K562 (cell line): ENCODE results near the gene RUVBL2. TPM values are rescaled to one million over a fixed set of nuclear protein-coding genes. Genes with fewer than 3 reads are reported as not detected.

Experiments
- ARID1B ChIP-seq: fragments of 450-650 bp; IDR thresholded peaks from 2 replicates; pipeline ENCODE4 v1.6.1; 2016; ENCODE audit warnings: antibody characterized with exemption, mild to moderate bottlenecking, inconsistent platforms
- ARNT ChIP-seq, 2 experiments: fragments of 450-650 bp; IDR thresholded peaks; 2 replicates each; pipeline ENCODE4 v1.6.1; 2016; ENCODE audit warnings: mild to moderate bottlenecking in 1 of 2
- ATF7 ChIP-seq: fragments of 450-650 bp; IDR thresholded peaks from 2 replicates; pipeline ENCODE4 v1.7.1; 2014; ENCODE audit warnings: mild to moderate bottlenecking, moderate library complexity
- CCAR2 ChIP-seq: fragments of 200-400 bp; formaldehyde crosslinking; IDR thresholded peaks from 2 replicates; pipeline ENCODE4 v1.6.1; 2017; ENCODE audit warnings: mild to moderate bottlenecking, low read depth, low read length
- CEBPG ChIP-seq, 3 experiments: fragments of 200-800 bp in 1 of 3; sonication (Bioruptor generic) in 1 of 3; sonication (generic) in 1 of 3; formaldehyde crosslinking in 1 of 3; IDR thresholded peaks in 2 of 3; conservative IDR thresholded peaks in 1 of 3; 2 replicates each; pipeline versions ENCODE4 v1.6.1 to v1.8.0; 2016 to 2022; ENCODE audit warnings: missing compliant biosample characterization in 2 of 3, missing genetic modification characterization in 2 of 3, mild to moderate bottlenecking in 1 of 3, missing genetic modification reagents in 1 of 3
- CHD2 ChIP-seq: IDR thresholded peaks from 2 replicates; pipeline ENCODE4 v1.6.1; 2011; ENCODE audit warnings: low read depth, low read length
- CREM ChIP-seq: IDR thresholded peaks from 2 replicates; pipeline ENCODE4 v1.6.1; 2014; ENCODE audit warnings: antibody characterized with exemption, low read depth
- DPF2 ChIP-seq: fragments of 450-650 bp; IDR thresholded peaks from 2 replicates; pipeline ENCODE4 v1.6.1; 2016
- FOXJ3 ChIP-seq: sonication (generic); formaldehyde crosslinking; IDR thresholded peaks from 2 replicates; pipeline ENCODE4 v1.4.0; 2020; ENCODE audit warnings: mild to moderate bottlenecking, missing genetic modification reagents
- HDAC2 ChIP-seq: fragments of 450-650 bp; IDR thresholded peaks from 2 replicates; pipeline ENCODE4 v1.6.1; 2016; ENCODE audit warnings: mild to moderate bottlenecking
- IRF9 ChIP-seq: fragments of 450-650 bp; IDR thresholded peaks from 2 replicates; pipeline ENCODE4 v1.6.1; 2016; ENCODE audit warnings: missing biosample characterization, missing genetic modification characterization
- KLF13 ChIP-seq: fragments of 450-650 bp; IDR thresholded peaks from 2 replicates; pipeline ENCODE4 v1.6.1; 2016; ENCODE audit warnings: missing genetic modification characterization, low read depth, mild to moderate bottlenecking, missing compliant biosample characterization, moderate library complexity, borderline replicate concordance
- MTA2 ChIP-seq: fragments of 450-650 bp; IDR thresholded peaks from 2 replicates; pipeline ENCODE4 v1.6.1; 2016; ENCODE audit warnings: low read depth
- NFXL1 ChIP-seq: fragments of 450-650 bp; formaldehyde crosslinking; IDR thresholded peaks from 2 replicates; pipeline ENCODE4 v1.4.0; 2021; ENCODE audit warnings: mild to moderate bottlenecking
- RBFOX2 ChIP-seq: fragments of 200-400 bp; formaldehyde crosslinking; IDR thresholded peaks from 2 replicates; pipeline ENCODE4 v1.6.1; 2017; ENCODE audit warnings: low read depth, mild to moderate bottlenecking, low read length, moderate library complexity
- SIX5 ChIP-seq, 2 experiments: IDR thresholded peaks; 2 replicates each; pipeline ENCODE4 v1.6.1; 2011; ENCODE audit warnings: low read length in 2 of 2, borderline replicate concordance in 1 of 2, low read depth in 1 of 2, mild to moderate bottlenecking in 1 of 2, moderate library complexity in 1 of 2; ENCODE audit not compliant: insufficient read depth in 1 of 2
- SP1 ChIP-seq: sonication (generic); formaldehyde crosslinking; IDR thresholded peaks from 2 replicates; pipeline ENCODE4 v1.8.1; 2022; ENCODE audit warnings: mild to moderate bottlenecking, missing genetic modification reagents
- SREBF1 ChIP-seq: fragments of 150-350 bp; IDR thresholded peaks from 2 replicates; pipeline ENCODE4 v1.6.1; 2014; ENCODE audit warnings: antibody characterized with exemption, low read depth, low read length, borderline replicate concordance
- TAF15 ChIP-seq: fragments of 200-400 bp; formaldehyde crosslinking; IDR thresholded peaks from 2 replicates; pipeline ENCODE4 v1.6.1; 2017; ENCODE audit warnings: mild to moderate bottlenecking, low read depth, low read length, moderate library complexity
- TBL1XR1 ChIP-seq, 2 experiments: IDR thresholded peaks; 2 replicates each; pipeline ENCODE4 v1.6.1; 2012; ENCODE audit warnings: improper control_type of control experiment in 2 of 2, low read length in 2 of 2, mild to moderate bottlenecking in 1 of 2
- THAP12 ChIP-seq: fragments of 250-450 bp; sonication (Bioruptor Pico); IDR thresholded peaks from 2 replicates; pipeline ENCODE4 v1.9.0; 2021; ENCODE audit warnings: mild to moderate bottlenecking, inconsistent platforms
- ZBTB2 ChIP-seq: fragments of 450-650 bp; IDR thresholded peaks from 2 replicates; pipeline ENCODE4 v1.6.1; 2016; ENCODE audit warnings: antibody characterized with exemption
- ZC3H8 ChIP-seq: fragments of 450-650 bp; IDR thresholded peaks from 2 replicates; pipeline ENCODE4 v1.6.1; 2017
- ZNF134 ChIP-seq: fragments of 250-450 bp; sonication (Bioruptor Pico); conservative IDR thresholded peaks from 2 replicates; pipeline ENCODE4 v1.4.0; 2020
- ZNF140 ChIP-seq: fragments of 250-450 bp; sonication (Bioruptor Pico); IDR thresholded peaks from 2 replicates; pipeline ENCODE4 v1.8.0; 2021; ENCODE audit warnings: moderate library complexity, mild to moderate bottlenecking, inconsistent platforms
- polyA plus RNA-seq, 8 experiments: library from polyadenylated mRNA; depleted of rRNA in 4 of 8; stranded (reverse) in 5 of 8; unstranded in 3 of 8; fragments of >200 nt; fragmentation: Nextera tagmentation in 2 of 8; fragmentation: Illumina TruSeq in 1 of 8; extraction: Ambion mirVana in 2 of 8; extraction: Trizol in 1 of 8; gene quantifications; 2 replicates each; pipeline versions ENCODE4 v1.2.1 to v1.2.3, GENCODE V29; 2011 to 2014; ENCODE audit warnings: inconsistent platforms in 1 of 8, missing spikeins in 1 of 8
- total RNA-seq, 7 experiments: library from RNA; depleted of rRNA in 6 of 7; stranded (reverse); fragments of >200 nt in 6 of 7; fragmentation: Illumina TruSeq in 2 of 7; extraction: Trizol in 2 of 7; gene quantifications; 2 replicates each; pipeline versions ENCODE4 v1.2.1 to v1.2.3, GENCODE V29; 2011 to 2021; ENCODE audit warnings: low replicate concordance in 1 of 7

The RUVBL2 gene
- total and polyA plus RNA-seq, 9 of the 15 experiments (the other 6 are each of a cell fraction or from before 2014, with no cell fraction given): 71.4 to 453 (median 237) TPM

- TF ChIP-seq IRF9 (tag) (no peak), ZBTB2 (peak; percentile 89; the same call in 1 of the 2 replicates), ZC3H8 (0 out of 2 replicates have a peak, but pooled peaks have one; percentile 52), THAP12 (CRISPR knock-in tag) (peak; percentile 53; the same call in 1 of the 2 replicates), MTA2 (peak; percentile 72; the same call in 1 of the 2 replicates), SIX5 (IDR thresholded peaks at IDR 0.05; ENCODE audit: borderline replicate concordance in 1 of 2, insufficient read depth in 1 of 2, low read depth in 1 of 2, low read length in 2 of 2) (peak in 1 of 2 experiments; percentile 30; a peak in 1 of 4 replicates), FOXJ3 (CRISPR knock-in tag) (no peak), RBFOX2 (peak; percentile 78), HDAC2 (peak; percentile 74; the same call in 1 of the 2 replicates), CREM (peak; percentile 87), CEBPG (CRISPR knock-in tag; IDR thresholded peaks at IDR 0.05) (peak; percentile 49), CEBPG (tag; conservative IDR thresholded peaks at IDR 0.05 in 1 of 2, IDR thresholded peaks at IDR 0.05 in 1 of 2) (no peak), NFXL1 (no peak), ARNT (IDR thresholded peaks at IDR 0.05) (peak in 1 of 2 experiments; percentile 78; a peak in 2 of 4 replicates), TAF15 (no peak), ARID1B (no peak; the same call in 1 of the 2 replicates), DPF2 (0 out of 2 replicates have a peak, but pooled peaks have one; percentile 21), TBL1XR1 (IDR thresholded peaks at IDR 0.05; ENCODE audit: low read length in 2 of 2) (0 out of 4 replicates have a peak, but pooled peaks have one; percentile 12 to 32), ATF7 (peak; percentile 86), CCAR2 (no peak), CHD2 (peak; percentile 71), ZNF140 (no peak), SP1 (CRISPR knock-in tag) (peak; percentile 99), SREBF1 (no peak), ZNF134 (no peak), KLF13 (tag) (no peak; the same call in 1 of the 2 replicates)
Observed at GRCh38 chr19:48993175-48994034, at the start of gene RUVBL2, which contains the start of gene GYS1 (continued).
